Left ventricle myocardium inferior (tissue), 1 donor: ENCODE measurements around the gene OSBPL5. TPM values are rescaled to one million over a fixed set of nuclear protein-coding genes. Genes with fewer than 3 reads are reported as not detected.

Experiments
- DNase-seq: peaks from one replicate; pipeline ENCODE4 v3.0.0-alpha.2; 2020
- H3K27ac ChIP-seq: fragments of 200-600 bp; replicated peaks from 2 replicates; pipeline ENCODE4 v1.8.0; 2021
- H3K27me3 ChIP-seq: fragments of 200-600 bp; 2 replicates; pipeline ENCODE4 v1.8.0; 2021; ENCODE audit warnings: low read depth
- H3K36me3 ChIP-seq: fragments of 200-600 bp; 2 replicates; pipeline ENCODE4 v1.8.0; 2021
- H3K4me1 ChIP-seq: fragments of 200-600 bp; 2 replicates; pipeline ENCODE4 v1.8.0; 2021
- H3K4me3 ChIP-seq: fragments of 200-600 bp; 2 replicates; pipeline ENCODE4 v1.8.0; 2021; ENCODE audit warnings: mild to moderate bottlenecking, moderate library complexity
- H3K9me3 ChIP-seq: fragments of 200-600 bp; replicated peaks from 2 replicates; pipeline ENCODE4 v1.8.0; 2021
- intact Hi-C: fragments of 100-400 bp; cut with micrococcal nuclease; formaldehyde crosslinking; loops from one replicate; pipeline ENCODE4 v1.11.0; 2022
- total RNA-seq: library from RNA; stranded (reverse); fragmentation: NEBNext Ultra II Directional; extraction: Animal tissue kit (Norgen Biotek cat#: 25700); gene quantifications from one replicate; pipeline ENCODE4 v1.2.1, GENCODE V29; 2021
- TF ChIP-seq, protein P1 (sequence below): fragments of 200-600 bp; IDR thresholded peaks from 2 replicates; pipeline ENCODE4 v1.8.0; 2021; ENCODE audit warnings: antibody characterized with exemption, mild to moderate bottlenecking, borderline replicate concordance
- donor health status: DM: no; HTN: yes; CAD: no; lungs with severe emphysema.

The OSBPL5 gene
- total RNA-seq, 1 donor from 2014 or later: 11.4 TPM

DNA sequence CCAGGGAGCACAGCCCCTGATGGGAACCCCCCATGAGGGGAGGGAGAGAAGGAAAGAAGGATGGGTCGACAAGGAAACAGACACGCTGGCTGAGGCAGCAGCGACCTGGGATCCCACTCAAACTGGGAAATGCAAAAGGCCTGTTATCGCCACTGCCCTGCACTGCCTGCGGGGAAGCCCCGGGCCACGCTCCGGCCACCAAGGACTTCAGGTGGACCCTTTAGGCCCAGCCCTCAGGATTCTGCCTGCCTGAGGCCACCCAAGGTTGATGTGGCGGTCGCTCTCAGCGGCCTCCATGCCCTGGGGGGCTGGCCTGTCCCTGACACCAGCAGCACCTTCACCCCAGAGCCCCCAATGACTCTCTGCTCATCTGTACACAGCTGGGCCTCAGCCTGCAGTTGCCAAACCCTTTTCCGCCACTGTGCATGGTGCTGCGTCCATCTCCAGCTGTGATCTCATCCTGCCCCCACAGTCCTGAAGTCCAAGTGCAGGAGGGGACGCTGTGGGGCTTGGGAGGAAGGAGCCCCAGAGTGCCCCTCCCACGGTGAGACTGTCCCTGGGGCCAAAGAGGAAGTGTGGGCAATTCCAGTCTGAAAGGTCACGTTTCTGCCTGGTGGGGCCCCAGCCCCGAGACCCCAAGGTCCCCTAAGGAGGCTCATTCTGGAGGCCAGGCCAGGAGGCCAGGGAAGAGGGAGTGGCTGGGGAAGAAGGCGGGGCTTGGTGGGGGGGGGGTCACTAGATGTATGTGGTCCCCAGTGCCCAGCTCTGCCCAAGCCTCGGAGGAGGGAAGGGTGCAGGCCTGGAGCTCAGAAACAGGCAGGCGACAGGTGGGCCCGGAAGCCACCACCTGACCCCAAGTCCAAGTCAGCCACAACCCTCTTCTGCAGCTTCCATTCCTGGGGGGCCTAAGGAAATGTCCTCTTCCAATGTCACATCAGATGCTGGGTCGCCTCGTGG lies 31.6 kb downstream of the OSBPL5 start:
- Histone ChIP-seq H3K4me1 (peaks cover 47% of the 10 kb centered on the region), H3K9me3 (no peaks in the 10 kb centered on the region), H3K36me3 (peaks cover 2% of the 10 kb centered on the region), H3K4me3 (no peak overlapping the region), H3K27me3 (no peaks in the 10 kb centered on the region), H3K27ac (peak overlapping the region; percentile 18)
- TF ChIP-seq, protein P1, sequence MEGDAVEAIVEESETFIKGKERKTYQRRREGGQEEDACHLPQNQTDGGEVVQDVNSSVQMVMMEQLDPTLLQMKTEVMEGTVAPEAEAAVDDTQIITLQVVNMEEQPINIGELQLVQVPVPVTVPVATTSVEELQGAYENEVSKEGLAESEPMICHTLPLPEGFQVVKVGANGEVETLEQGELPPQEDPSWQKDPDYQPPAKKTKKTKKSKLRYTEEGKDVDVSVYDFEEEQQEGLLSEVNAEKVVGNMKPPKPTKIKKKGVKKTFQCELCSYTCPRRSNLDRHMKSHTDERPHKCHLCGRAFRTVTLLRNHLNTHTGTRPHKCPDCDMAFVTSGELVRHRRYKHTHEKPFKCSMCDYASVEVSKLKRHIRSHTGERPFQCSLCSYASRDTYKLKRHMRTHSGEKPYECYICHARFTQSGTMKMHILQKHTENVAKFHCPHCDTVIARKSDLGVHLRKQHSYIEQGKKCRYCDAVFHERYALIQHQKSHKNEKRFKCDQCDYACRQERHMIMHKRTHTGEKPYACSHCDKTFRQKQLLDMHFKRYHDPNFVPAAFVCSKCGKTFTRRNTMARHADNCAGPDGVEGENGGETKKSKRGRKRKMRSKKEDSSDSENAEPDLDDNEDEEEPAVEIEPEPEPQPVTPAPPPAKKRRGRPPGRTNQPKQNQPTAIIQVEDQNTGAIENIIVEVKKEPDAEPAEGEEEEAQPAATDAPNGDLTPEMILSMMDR: no peak
- intact Hi-C loops: no loop called here
- DNase-seq: peak; percentile 26

DNA sequence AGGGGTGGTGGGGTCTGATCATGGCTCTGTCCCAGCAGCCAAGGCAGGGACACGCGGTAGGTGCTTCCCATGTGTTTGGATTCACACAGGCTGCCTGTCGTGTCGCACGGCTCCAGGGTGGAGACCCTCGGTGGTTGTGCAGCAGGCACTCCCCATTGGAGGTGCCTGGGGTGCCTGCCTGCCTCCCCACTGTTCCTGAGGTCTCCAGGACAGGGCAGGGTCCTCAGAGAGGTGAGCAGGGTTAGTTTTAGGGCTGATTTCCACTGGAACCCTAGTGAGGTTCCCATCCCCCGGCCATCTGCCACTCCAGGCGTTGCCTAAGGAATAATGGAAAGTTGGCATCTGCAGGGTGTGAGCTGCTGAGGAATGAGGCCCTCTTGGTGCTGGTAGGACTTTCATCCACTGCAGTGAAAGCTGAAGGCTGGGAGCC lies 32.3 kb downstream of the OSBPL5 start:
- no peak overlapping the region for H3K4me3 ChIP-seq
- peaks cover 47% of the 10 kb centered on the region for H3K4me1 ChIP-seq
- DNase-seq: peak; percentile 9
- no peak overlapping the region for H3K27ac ChIP-seq
- intact Hi-C loops: no loop called here
- no peaks in the 10 kb centered on the region for H3K9me3 ChIP-seq
- TF ChIP-seq, protein P1: no peak
- H3K36me3 ChIP-seq: peaks cover 2% of the 10 kb centered on the region
- H3K27me3 ChIP-seq: no peaks in the 10 kb centered on the region

DNA sequence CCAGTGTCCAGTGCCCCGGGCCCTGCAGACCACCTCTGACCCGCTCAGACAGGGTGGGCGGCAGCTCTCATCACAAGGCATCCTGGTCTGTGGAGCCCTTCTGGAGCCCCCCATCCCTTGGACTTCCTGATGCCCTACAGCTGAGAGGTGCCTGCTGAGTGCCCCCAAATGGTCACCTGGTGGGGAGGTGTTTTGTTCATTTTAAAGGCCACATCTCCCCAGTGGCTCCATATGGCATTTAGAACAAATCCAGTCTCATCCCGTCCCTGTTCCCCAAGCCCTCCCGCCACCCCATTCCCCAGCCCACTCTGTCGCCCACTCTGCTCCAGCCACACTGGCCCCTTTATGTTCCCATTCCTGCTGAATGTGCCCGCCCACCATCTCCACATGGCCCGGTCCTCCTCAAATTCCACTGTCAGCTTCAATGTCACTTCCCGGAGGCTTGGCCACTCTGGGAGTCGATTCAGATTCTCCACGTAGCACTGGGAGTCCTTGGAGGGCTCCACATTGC lies 32.8 kb downstream of the OSBPL5 start:
- H3K4me1 ChIP-seq: peaks cover 49% of the 10 kb centered on the region
- H3K9me3 ChIP-seq: no peaks in the 10 kb centered on the region
- peak; percentile 11 for DNase-seq
- peaks cover 2% of the 10 kb centered on the region for H3K36me3 ChIP-seq
- H3K27me3 ChIP-seq: no peaks in the 10 kb centered on the region
- no peak overlapping the region for H3K27ac ChIP-seq
- intact Hi-C loops: no loop called here
- no peak overlapping the region for H3K4me3 ChIP-seq
- TF ChIP-seq, protein P1: no peak

DNA sequence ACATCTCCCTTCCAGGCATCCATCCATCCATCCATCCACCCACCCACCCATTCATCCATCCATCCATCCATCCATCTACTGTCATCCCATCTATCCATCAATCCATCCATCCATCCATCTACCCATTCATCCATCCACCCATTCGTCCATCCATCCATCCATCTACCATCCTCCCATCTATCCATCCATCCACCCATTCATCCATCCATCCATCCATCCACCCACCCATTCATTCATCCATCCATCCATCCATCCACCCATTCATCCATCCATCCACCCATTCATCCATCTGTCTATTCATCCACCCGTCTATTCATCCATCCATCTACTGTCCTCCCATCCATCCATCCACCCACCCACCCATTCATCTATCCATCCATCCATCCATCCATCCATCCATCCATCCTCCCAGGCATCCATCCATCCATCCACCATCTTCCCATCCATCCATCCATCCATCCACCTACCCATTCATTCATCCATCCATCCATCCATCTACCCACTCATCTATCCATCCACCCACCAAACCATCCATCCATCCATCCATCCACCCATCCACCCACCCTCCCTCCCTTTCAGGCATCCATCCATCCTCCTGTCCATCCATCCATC lies 33.7 kb downstream of the OSBPL5 start:
- no peaks in the 10 kb centered on the region for H3K27me3 ChIP-seq
- no peak overlapping the region for H3K27ac ChIP-seq
- DNase-seq: no peak
- peaks cover 2% of the 10 kb centered on the region for H3K36me3 ChIP-seq
- H3K4me3 ChIP-seq: no peak overlapping the region
- H3K9me3 ChIP-seq: no peaks in the 10 kb centered on the region
- TF ChIP-seq, protein P1: no peak
- peaks cover 53% of the 10 kb centered on the region for H3K4me1 ChIP-seq
- intact Hi-C loops: no loop called here

DNA sequence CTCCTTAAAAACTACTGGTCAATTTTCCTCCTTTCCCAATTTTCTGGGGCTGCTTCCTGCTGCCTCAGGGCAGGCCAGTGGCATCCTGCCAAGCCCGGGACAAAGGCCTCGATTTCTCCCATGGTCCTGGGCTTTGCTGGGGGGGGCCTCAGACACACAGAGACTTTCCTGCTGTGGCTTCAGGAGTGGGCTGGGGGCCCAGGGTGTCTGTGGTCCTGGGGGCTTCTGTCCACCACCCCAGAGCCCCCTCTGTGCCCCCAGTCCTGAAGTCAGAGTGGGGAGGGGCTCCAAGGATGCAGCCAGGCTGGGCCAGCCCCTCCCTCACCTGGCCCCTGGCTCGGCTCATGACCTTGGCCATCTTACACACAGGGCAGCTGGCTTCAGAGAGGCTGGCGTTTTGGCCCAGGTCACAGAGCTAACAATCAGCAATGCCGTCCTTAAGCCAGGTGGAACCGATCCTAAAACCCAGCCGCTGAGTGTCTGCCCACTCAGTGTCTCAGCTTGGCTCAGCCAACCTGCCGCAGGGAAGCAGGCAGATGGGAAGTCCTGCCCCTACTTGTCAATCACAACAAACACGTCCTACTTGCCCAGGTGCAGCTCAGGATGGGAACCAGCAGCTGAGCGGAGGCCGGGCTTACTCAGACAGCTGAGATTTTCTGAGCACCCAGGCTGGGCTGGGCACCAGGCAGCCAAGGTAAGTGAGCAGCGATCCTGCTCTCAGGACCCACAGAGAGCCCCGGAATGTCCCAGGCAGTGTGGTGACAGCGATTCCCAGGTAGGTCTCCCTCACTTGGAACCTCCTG lies 34.6 kb downstream of the OSBPL5 start:
- intact Hi-C loops: no loop called here
- DNase-seq: peak; percentile 16
- Histone ChIP-seq H3K27ac (no peak overlapping the region), H3K4me1 (peaks cover 53% of the 10 kb centered on the region), H3K9me3 (no peaks in the 10 kb centered on the region), H3K4me3 (no peak overlapping the region), H3K27me3 (no peaks in the 10 kb centered on the region), H3K36me3 (peaks cover 2% of the 10 kb centered on the region)
- TF ChIP-seq, protein P1: no peak
